Muscle layer of duodenum (tissue), 2 donors: ENCODE results near the gene NUFIP1.
A peak's percentile ranks its signal among the peaks of the same experiment; 100 is the strongest.
"Not testable (repeated sequence)": the region's sequence is repeated elsewhere in the genome, so short reads cannot be mapped to it uniquely, and the experiment has no call there.

Source experiments
- H3K27ac ChIP-seq: one replicate; pipeline ENCODE4 v1.7.0; 2013; ENCODE audit warnings: mild to moderate bottlenecking, low read length
- H3K27me3 ChIP-seq: one replicate; pipeline ENCODE4 v1.7.0; 2013; ENCODE audit warnings: low read depth, mild to moderate bottlenecking, control low read depth, low read length
- H3K36me3 ChIP-seq, 2 donors: one replicate each; pipeline ENCODE4 v1.7.0; 2013; ENCODE audit warnings: low read length in 2 of 2, control low read depth in 1 of 2, mild to moderate bottlenecking in 1 of 2; ENCODE audit not compliant: insufficient read depth in 2 of 2, control insufficient read depth in 1 of 2
- H3K4me1 ChIP-seq, 2 donors: one replicate each; pipeline ENCODE4 v1.7.0; 2013; ENCODE audit warnings: low read length in 2 of 2, mild to moderate bottlenecking in 2 of 2, control low read depth in 1 of 2, moderate library complexity in 1 of 2; ENCODE audit not compliant: insufficient read depth in 2 of 2, control insufficient read depth in 1 of 2
- H3K4me3 ChIP-seq, 2 donors: one replicate each; pipeline ENCODE4 v1.7.0; 2013; ENCODE audit warnings: low read length in 2 of 2, low read depth in 1 of 2, mild to moderate bottlenecking in 1 of 2
- H3K9me3 ChIP-seq, 2 donors: one replicate each; pipeline ENCODE4 v1.7.0; 2013; ENCODE audit warnings: low read length in 2 of 2, control low read depth in 1 of 2, mild to moderate bottlenecking in 1 of 2; ENCODE audit not compliant: control insufficient read depth in 1 of 2
- donor health status: healthy.

The NUFIP1 gene

DNA sequence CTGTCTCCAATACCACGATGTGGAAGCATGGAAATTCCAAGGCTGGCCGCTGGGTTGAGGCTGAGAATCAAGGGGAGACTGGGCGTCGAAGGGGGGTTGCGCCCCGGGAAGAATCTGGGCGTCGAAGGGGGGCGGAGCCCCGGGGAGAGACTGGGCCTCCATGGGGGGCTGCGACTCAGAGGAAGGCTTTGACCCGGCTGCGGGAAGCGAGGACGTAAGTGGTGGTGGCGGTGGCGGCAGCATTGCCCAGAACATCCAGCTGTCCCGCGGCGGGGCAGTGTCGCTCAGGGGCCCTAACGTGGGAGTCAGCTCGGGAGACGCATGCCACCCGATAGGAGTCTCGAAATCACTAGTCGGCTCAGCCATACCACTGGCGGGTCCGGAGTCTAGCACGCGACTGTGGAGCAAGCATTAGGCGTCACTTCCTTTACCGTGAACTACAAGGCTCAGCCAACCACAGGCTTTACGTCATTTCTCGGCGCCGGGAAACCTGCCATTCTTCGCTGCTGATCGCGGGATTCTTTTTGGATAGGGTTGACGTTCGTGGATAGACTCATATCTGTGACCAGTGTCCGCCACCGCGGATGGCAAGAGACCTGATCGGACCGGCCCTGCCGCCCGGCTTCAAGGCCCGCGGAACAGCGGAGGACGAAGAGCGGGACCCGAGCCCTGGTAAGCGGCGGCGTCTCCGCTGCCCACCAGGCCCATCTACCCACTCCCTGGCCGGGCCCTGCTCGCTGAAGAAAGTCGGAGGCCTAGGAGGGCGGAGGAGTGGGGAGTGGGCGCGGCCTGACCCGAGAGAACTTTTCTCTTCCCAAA lies at the start of gene NUFIP1, which contains the start of gene GPALPP1:
Gene NUFIP1 (minus strand): TSS at position 401 of the 819 bp plus-strand sequence. CDS start 35 bp downstream, at position 366.
Gene GPALPP1 (plus strand): TSS at position 468 of the 819 bp plus-strand sequence. CDS start 117 bp downstream, at position 585.
- Histone ChIP-seq H3K4me1 (peaks cover 3 to 38% of the 10 kb centered on the region in 2 donors), H3K27ac (peak within 1 kb of the TSS; percentile 90), H3K27me3 (no peaks in the 10 kb centered on the region), H3K4me3 (peak within 1 kb of the TSS; percentile 84 to 97), H3K36me3 (peaks cover 0 to 7% of the 10 kb centered on the region in 2 donors), H3K9me3 (no peaks in the 10 kb centered on the region)

DNA sequence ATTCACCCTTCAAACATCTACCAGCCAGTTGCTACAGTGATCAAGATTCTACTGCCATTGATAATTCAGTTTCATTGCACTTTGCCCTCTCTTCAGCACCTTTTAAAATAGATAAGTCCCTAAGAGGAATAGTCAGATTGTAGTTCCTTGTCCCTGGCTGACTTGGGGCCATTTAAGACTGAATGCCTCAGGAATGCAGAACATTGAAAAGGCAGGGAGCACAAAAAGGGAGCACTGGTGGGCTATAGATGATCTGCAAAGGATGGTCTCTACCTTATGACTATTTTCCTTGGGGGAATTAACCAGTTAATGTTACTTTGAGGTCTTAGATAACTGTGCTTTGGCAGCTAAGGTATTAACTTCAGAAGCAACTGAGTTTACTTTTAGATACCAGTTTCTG lies 46.9 kb upstream of the NUFIP1 start:
- H3K9me3 ChIP-seq: no peaks in the 10 kb centered on the region
- no peaks in the 10 kb centered on the region for H3K4me1 ChIP-seq
- no peak overlapping the region for H3K4me3 ChIP-seq
- H3K27me3 ChIP-seq: no peaks in the 10 kb centered on the region
- peaks cover 4 to 24% of the 10 kb centered on the region in 2 donors for H3K36me3 ChIP-seq
- no peak overlapping the region for H3K27ac ChIP-seq

DNA sequence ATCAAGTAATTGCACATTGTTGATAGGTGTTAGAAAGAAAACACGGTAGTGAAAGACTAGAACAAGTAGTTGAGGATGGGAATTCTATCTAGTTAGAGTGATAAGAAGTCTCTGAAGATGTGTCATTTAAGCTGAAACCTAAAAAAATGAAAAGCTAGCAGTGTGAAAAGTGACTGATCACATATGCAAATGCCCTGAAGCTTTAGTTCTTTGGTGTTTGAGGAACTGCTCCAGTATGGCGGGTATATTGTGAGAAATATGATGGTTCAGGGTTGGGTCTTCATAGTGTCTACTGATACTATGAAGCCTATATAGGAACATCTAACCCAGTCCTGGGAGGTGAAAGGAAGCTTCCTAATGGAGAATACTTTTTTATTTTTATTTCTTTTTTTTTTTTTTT lies 45.1 kb upstream of the NUFIP1 start:
- H3K36me3 ChIP-seq: peaks cover 4 to 24% of the 10 kb centered on the region in 2 donors
- H3K4me3 ChIP-seq: no peak overlapping the region
- H3K27ac ChIP-seq: no peak overlapping the region

DNA sequence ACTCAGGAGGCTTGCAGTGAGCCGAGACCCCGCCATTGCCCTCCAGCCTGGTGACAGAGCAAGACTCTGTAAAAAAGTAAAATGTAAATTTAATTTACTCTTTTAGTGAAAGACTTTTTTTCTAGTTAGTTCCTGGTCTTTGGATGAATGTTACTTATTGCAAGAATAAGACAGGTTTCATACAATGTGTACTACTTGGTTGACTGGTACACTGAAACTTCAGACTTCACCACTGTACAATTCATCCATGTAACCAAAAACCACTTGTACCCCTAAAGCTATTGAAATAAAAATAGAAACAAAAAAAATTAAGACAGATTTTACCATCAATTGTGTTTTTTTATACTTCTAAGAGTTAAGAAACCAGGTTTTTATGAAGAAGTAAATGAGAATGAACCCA lies 35.6 kb upstream of the NUFIP1 start:
- Histone ChIP-seq H3K9me3 (no peaks in the 10 kb centered on the region), H3K36me3 (peaks cover 24 to 25% of the 10 kb centered on the region in 2 donors), H3K4me3 (no peak overlapping the region), H3K4me1 (no peaks in the 10 kb centered on the region), H3K27ac (no peak overlapping the region), H3K27me3 (no peaks in the 10 kb centered on the region)

More for the DNA sequence above, 45.1 kb upstream of the NUFIP1 start:
- Histone ChIP-seq H3K9me3 (no peaks in the 10 kb centered on the region), H3K4me1 (no peaks in the 10 kb centered on the region), H3K27me3 (no peaks in the 10 kb centered on the region)

DNA sequence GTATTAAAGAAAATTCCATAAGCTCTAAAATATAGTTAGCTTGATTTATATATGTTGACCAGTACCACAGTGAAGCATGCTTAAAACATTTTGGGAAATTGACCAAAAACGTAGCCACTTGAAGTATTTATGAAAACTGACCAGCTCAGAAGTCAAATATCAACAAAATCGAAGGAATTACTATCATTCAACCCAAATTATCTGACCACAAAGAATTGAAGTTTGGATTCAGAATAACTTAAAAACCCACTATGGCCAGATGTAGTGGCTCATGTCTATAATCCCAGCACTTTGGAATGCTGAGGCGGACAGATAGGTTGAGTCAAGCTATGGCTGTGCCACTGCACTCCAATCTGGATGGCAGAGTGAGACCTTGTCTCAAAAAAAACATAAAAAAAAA lies 32.0 kb upstream of the NUFIP1 start:
- Histone ChIP-seq H3K27ac (no peak overlapping the region), H3K4me1 (no peaks in the 10 kb centered on the region), H3K4me3 (no peak overlapping the region), H3K27me3 (no peaks in the 10 kb centered on the region), H3K9me3 (no peaks in the 10 kb centered on the region), H3K36me3 (peaks cover 21 to 30% of the 10 kb centered on the region in 2 donors)

DNA sequence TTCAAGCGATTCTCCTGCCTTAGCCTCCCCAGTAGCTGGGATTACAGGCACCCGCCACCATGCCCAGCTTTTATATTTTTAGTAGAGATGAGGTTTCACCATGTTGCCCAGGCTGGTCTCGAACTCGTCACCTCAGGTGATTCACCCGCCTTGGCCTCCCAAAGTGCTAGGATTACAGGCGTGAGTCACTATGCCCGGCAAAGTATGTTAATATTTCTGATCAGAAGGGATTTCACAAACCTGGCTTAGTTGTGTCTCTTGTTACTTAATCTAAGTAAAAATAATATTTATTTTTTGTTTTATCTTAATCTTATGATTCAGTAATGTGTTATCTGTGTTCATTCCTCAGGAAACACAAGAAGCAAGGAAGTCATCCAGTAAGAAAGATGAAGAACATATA lies 30.7 kb upstream of the NUFIP1 start:
- peaks cover 24 to 40% of the 10 kb centered on the region in 2 donors for H3K36me3 ChIP-seq
- H3K4me3 ChIP-seq, H3K4me1 ChIP-seq, H3K27ac ChIP-seq, H3K9me3 ChIP-seq, H3K27me3 ChIP-seq: not testable (repeated sequence)

DNA sequence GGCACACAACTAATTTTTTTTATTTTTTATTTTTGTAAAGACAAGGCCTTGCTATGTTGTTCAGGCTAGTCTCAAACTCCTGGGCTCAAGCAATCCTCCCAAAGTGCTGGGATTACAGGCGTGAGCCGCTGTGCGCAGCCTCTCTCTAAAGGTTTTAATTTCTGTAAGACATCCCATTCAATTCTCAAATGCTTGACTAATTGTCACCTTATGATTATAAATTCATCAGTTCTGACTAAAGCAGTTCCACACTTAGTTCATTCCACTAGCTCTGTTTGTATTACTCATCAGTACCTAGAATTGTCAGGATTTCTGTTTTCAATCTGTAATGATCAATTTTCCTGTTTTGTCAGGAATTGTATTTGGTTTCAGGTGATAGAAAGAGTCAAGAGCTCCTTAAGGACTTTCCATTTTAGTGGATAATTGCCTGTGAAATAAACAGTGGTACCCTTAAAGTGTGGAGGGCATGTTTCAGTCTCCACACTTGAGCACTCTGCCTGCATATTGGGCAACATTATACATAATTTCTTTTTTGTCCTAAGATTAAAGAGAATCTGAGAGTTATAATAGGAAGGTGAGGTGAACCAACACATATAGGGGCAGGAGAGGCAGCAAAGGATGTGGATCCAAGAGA lies 27.6 kb upstream of the NUFIP1 start:
- Histone ChIP-seq H3K27ac (no peak overlapping the region), H3K36me3 (peaks cover 21 to 39% of the 10 kb centered on the region in 2 donors)

DNA sequence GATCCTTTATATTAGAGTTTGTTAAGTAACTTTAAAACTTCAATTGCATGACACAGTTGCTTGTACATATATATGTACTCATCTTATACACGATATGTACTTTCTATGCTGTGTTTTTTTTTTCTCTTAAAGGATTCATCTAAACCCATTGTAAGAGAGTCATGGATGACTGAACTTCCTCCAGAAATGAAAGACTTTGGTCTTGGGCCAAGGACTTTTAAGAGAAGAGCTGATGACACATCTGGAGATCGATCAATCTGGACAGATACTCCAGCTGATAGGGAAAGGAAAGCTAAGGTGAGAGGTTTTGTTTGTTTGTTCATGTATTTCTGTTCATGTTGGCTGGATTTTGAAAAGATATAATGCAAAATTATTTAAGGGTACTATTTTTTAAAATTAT lies 26.0 kb upstream of the NUFIP1 start:
- Histone ChIP-seq H3K9me3 (no peaks in the 10 kb centered on the region), H3K36me3 (peaks cover 28 to 47% of the 10 kb centered on the region in 2 donors), H3K4me1 (no peaks in the 10 kb centered on the region), H3K27me3 (no peaks in the 10 kb centered on the region), H3K27ac (no peak overlapping the region), H3K4me3 (no peak overlapping the region)

More for the DNA sequence above, 27.6 kb upstream of the NUFIP1 start:
- no peaks in the 10 kb centered on the region for H3K27me3 ChIP-seq
- H3K4me3 ChIP-seq: no peak overlapping the region
- no peaks in the 10 kb centered on the region for H3K4me1 ChIP-seq
- H3K9me3 ChIP-seq: no peaks in the 10 kb centered on the region

DNA sequence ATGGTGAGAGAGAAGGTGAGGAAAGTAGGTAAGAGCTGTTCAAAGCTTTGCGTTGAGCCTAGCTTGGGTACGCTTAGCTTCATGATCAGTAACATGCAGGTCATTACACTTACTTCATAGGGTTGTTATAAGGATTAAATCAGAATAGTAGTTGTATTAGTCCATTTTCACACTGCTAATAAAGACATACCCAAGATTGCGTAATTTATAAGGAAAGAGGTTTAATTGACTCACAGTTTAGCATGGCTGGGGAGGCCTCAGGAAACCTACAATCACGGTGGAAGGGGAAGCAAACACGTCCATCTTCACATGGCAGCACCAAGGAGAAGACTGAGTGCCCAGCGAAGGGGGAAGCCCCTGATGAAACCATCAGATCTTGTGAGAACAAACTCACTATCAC lies 21.9 kb upstream of the NUFIP1 start:
- no peak overlapping the region for H3K4me3 ChIP-seq
- H3K4me1 ChIP-seq: no peaks in the 10 kb centered on the region
- peaks cover 37 to 49% of the 10 kb centered on the region in 2 donors for H3K36me3 ChIP-seq
- no peaks in the 10 kb centered on the region for H3K27me3 ChIP-seq
- no peak overlapping the region for H3K27ac ChIP-seq
- H3K9me3 ChIP-seq: no peaks in the 10 kb centered on the region

DNA sequence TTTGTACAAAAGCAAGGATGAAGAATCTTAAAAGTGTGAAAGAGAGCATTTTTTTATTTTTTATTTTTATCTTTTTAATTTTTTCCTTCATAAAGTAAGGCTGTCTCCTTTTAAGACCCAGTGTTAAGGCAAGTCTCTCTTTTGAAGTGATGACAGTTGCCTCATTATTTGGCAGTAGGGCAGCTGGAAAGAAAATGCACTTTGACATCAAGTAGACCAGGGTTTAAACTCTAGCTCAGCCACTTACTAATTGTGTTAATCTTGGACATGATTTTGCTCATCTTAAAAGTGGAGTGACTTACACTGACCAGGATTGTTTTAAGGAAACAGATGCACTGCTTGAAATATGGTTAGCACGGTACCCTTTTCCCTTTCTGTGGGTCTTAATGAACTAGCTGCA lies 18.6 kb upstream of the NUFIP1 start:
- Histone ChIP-seq H3K27me3 (no peaks in the 10 kb centered on the region), H3K4me3 (no peak overlapping the region), H3K27ac (no peak overlapping the region), H3K36me3 (peaks cover 37 to 39% of the 10 kb centered on the region in 2 donors), H3K4me1 (no peaks in the 10 kb centered on the region), H3K9me3 (no peaks in the 10 kb centered on the region)

DNA sequence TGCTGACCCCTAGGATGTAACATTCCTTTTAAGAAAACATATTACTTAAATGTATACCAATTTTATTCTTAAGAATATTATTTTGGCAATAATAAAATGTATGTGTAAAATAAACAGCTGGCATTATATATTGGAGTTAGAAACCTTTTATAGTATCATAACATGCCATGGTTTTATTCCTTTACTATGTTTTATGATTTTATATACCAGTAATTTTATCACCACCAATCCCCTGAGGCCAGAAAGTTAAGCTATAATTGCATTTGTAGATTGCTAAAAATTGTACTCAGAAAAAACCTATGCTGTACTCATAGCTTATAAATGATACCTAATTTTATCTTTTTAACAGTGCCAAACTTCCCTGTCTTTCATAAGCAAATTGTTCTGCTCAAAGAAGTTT lies 18.0 kb upstream of the NUFIP1 start:
- H3K27ac ChIP-seq: no peak overlapping the region
- H3K4me1 ChIP-seq: no peaks in the 10 kb centered on the region
- no peak overlapping the region for H3K4me3 ChIP-seq
- H3K36me3 ChIP-seq: peaks cover 43 to 45% of the 10 kb centered on the region in 2 donors
- no peaks in the 10 kb centered on the region for H3K9me3 ChIP-seq
- no peaks in the 10 kb centered on the region for H3K27me3 ChIP-seq
